PFSK-1 (cell line): ENCODE data around the gene MYOZ2.

Source experiments
- FOXP2 ChIP-seq: optimal IDR thresholded peaks from 2 replicates; pipeline ENCODE3; 2011; ENCODE audit warnings: borderline replicate concordance, control low read depth, inconsistent platforms; ENCODE audit not compliant: insufficient read depth; ENCODE audit errors: extremely low read length, extremely low read depth
- POLR2AphosphoS5 ChIP-seq: IDR thresholded peaks from 2 replicates; pipeline ENCODE4 v1.6.1; 2012; ENCODE audit warnings: low read depth, mild to moderate bottlenecking, control low read depth, low read length, moderate library complexity
- SIN3A ChIP-seq: IDR thresholded peaks from 2 replicates; pipeline ENCODE4 v1.6.1; 2012; ENCODE audit warnings: mild to moderate bottlenecking, low read length, moderate library complexity, borderline replicate concordance; ENCODE audit not compliant: insufficient read depth
- TAF1 ChIP-seq: IDR thresholded peaks from 2 replicates; pipeline ENCODE4 v1.6.1; 2012; ENCODE audit warnings: low read length, control low read depth, borderline replicate concordance; ENCODE audit not compliant: insufficient read depth
- TF ChIP-seq, protein P1 (sequence below), 2 experiments: IDR thresholded peaks; 2 replicates each; pipeline versions ENCODE4 v1.6.1 to v1.8.0; 2011 to 2012; ENCODE audit warnings: low read depth in 2 of 2, low read length in 2 of 2, control low read depth in 1 of 2, inconsistent platforms in 1 of 2, mild to moderate bottlenecking in 1 of 2, moderate library complexity in 1 of 2; ENCODE audit not compliant: insufficient read depth in 1 of 2

- TF ChIP-seq TAF1 (no peak), FOXP2 (no peak), SIN3A (no peak), POLR2AphosphoS5 (no peak)
- TF ChIP-seq, protein P1, sequence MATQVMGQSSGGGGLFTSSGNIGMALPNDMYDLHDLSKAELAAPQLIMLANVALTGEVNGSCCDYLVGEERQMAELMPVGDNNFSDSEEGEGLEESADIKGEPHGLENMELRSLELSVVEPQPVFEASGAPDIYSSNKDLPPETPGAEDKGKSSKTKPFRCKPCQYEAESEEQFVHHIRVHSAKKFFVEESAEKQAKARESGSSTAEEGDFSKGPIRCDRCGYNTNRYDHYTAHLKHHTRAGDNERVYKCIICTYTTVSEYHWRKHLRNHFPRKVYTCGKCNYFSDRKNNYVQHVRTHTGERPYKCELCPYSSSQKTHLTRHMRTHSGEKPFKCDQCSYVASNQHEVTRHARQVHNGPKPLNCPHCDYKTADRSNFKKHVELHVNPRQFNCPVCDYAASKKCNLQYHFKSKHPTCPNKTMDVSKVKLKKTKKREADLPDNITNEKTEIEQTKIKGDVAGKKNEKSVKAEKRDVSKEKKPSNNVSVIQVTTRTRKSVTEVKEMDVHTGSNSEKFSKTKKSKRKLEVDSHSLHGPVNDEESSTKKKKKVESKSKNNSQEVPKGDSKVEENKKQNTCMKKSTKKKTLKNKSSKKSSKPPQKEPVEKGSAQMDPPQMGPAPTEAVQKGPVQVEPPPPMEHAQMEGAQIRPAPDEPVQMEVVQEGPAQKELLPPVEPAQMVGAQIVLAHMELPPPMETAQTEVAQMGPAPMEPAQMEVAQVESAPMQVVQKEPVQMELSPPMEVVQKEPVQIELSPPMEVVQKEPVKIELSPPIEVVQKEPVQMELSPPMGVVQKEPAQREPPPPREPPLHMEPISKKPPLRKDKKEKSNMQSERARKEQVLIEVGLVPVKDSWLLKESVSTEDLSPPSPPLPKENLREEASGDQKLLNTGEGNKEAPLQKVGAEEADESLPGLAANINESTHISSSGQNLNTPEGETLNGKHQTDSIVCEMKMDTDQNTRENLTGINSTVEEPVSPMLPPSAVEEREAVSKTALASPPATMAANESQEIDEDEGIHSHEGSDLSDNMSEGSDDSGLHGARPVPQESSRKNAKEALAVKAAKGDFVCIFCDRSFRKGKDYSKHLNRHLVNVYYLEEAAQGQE (IDR thresholded peaks at IDR 0.05; ENCODE audit: insufficient read depth in 1 of 2, low read depth in 2 of 2, low read length in 2 of 2), result no peak
Measured at GRCh38 chr4:119135721-119136121, at the start of gene MYOZ2.
